ENCODE results near the gene TCN2. TPM values are rescaled to one million over a fixed set of nuclear protein-coding genes. Genes with fewer than 3 reads are reported as not detected.
"Not testable (repeated sequence)": the region's sequence is repeated elsewhere in the genome, so short reads cannot be mapped to it uniquely, and the experiment has no call there.

Gene TCN2
- total RNA-seq, 1 experiment from 2014 or later: 11.5 TPM

- peak within 1 kb of the TSS; percentile 37 for H2AFZ ChIP-seq
- H3K27me3 ChIP-seq (ENCODE audit: insufficient read depth, low read depth): no peaks in the 10 kb centered on the region
- H3K4me2 ChIP-seq: peak within 1 kb of the TSS; percentile 96
- H3K9me2 ChIP-seq (ENCODE audit: insufficient read depth): no peaks in the 10 kb centered on the region
- H3K4me3 ChIP-seq: peak within 1 kb of the TSS; percentile 92
- peaks cover 27% of the 10 kb centered on the region for H3K36me3 ChIP-seq (ENCODE audit: low read depth)
- intact Hi-C loops (cut with micrococcal nuclease; ENCODE audit: unreplicated experiment): no loop called here
- peak; percentile 92 to 96 for DNase-seq
- peaks cover 31% of the 10 kb centered on the region for H3K79me2 ChIP-seq (ENCODE audit: low read depth)
- peaks cover 13% of the 10 kb centered on the region for H3K4me1 ChIP-seq (replicated peaks; ENCODE audit: insufficient read depth)
- H3F3A ChIP-seq (ENCODE audit: insufficient read depth, low read depth): peaks cover 16% of the 10 kb centered on the region; the same call in 1 of the 2 replicates
- H4K20me1 ChIP-seq (ENCODE audit: insufficient read depth): peaks cover 19% of the 10 kb centered on the region
- H3K9me3 ChIP-seq (ENCODE audit: insufficient read depth, low read depth): no peaks in the 10 kb centered on the region
- no TSS peak for BruUV-seq (replicated peaks)
- ChIA-PET CTCF (interaction anchor here (0.7 to 1.0 kb wide), 3 partner anchors 10 to 119 kb away, joined by 3 to 5 read pairs (median 4); no protein-coding TSS in a partner anchor), POLR2A (ENCODE audit: unreplicated experiment) (interaction anchor here (0.6 to 1.0 kb wide), 3 partner anchors 168 to 516 kb away, joined by 3 to 6 read pairs (median 5); no protein-coding TSS in a partner anchor)
- peak within 1 kb of the TSS; percentile 37 for H3K27ac ChIP-seq
- TF ChIP-seq EZH2 (IDR thresholded peaks at IDR 0.05; ENCODE audit: low read depth): no peak
Observed at GRCh38 chr22:30591588-30592359, 15.2 kb upstream of the TCN2 start, which contains the start of gene PES1. TSS of gene PES1 (minus strand) at chr22:30591910. CDS start at chr22:30591833, 77 bp downstream.

GRCh38 chr22:30592360-30592713, 14.6 kb upstream of the TCN2 start:
- CTCF ChIA-PET: interaction anchor here (0.7 to 1.0 kb wide), 3 partner anchors 10 to 306 kb away, joined by 3 to 8 read pairs (median 5); no protein-coding TSS in a partner anchor
- not testable (repeated sequence) for H2AFZ ChIP-seq; BruUV-seq (replicated peaks)

GRCh38 chr22:30596199-30596598, 10.8 kb upstream of the TCN2 start:
- H2AFZ ChIP-seq: no peak overlapping the region
- H3K9me3 ChIP-seq (ENCODE audit: insufficient read depth, low read depth): no peaks in the 10 kb centered on the region
- H3K4me2 ChIP-seq: no peak overlapping the region
- TF ChIP-seq EZH2 (IDR thresholded peaks at IDR 0.05; ENCODE audit: low read depth) (no peak), CTCF (conservative IDR thresholded peaks at IDR 0.05) (no peak)
- no peak overlapping the region for H3K4me3 ChIP-seq
- no peaks in the 10 kb centered on the region for H3K36me3 ChIP-seq (ENCODE audit: low read depth)
- H3K27ac ChIP-seq: no peak overlapping the region
- no peaks in the 10 kb centered on the region for H3K27me3 ChIP-seq (ENCODE audit: insufficient read depth, low read depth)
- ChIA-PET CTCF (no interaction called here), POLR2A (ENCODE audit: unreplicated experiment) (no interaction called here)
- BruUV-seq (replicated peaks): no TSS peak
- H3K79me2 ChIP-seq (ENCODE audit: low read depth): peaks cover 5% of the 10 kb centered on the region
- no peak for DNase-seq
- peaks cover 7% of the 10 kb centered on the region; the same call in 1 of the 2 replicates for H3F3A ChIP-seq (ENCODE audit: insufficient read depth, low read depth)
- H4K20me1 ChIP-seq (ENCODE audit: insufficient read depth): no peaks in the 10 kb centered on the region
- no peaks in the 10 kb centered on the region for H3K9me2 ChIP-seq (ENCODE audit: insufficient read depth)
- intact Hi-C loops (cut with micrococcal nuclease; ENCODE audit: unreplicated experiment): no loop called here
- no peaks in the 10 kb centered on the region for H3K4me1 ChIP-seq (replicated peaks; ENCODE audit: insufficient read depth)

More at GRCh38 chr22:30592360-30592713, 14.6 kb upstream of the TCN2 start:
- Histone ChIP-seq H3K4me2 (peak overlapping the region; percentile 96), H3K36me3 (ENCODE audit: low read depth) (peaks cover 21% of the 10 kb centered on the region), H3F3A (ENCODE audit: insufficient read depth, low read depth) (peaks cover 14% of the 10 kb centered on the region; the same call in 1 of the 2 replicates), H3K79me2 (ENCODE audit: low read depth) (peaks cover 31% of the 10 kb centered on the region), H3K4me1 (replicated peaks; ENCODE audit: insufficient read depth) (peaks cover 13% of the 10 kb centered on the region), H4K20me1 (ENCODE audit: insufficient read depth) (peaks cover 17% of the 10 kb centered on the region)
- H3K9me2 ChIP-seq (ENCODE audit: insufficient read depth); intact Hi-C loops (cut with micrococcal nuclease; ENCODE audit: unreplicated experiment); DNase-seq; H3K27ac ChIP-seq; H3K27me3 ChIP-seq (ENCODE audit: insufficient read depth, low read depth); H3K4me3 ChIP-seq; H3K9me3 ChIP-seq (ENCODE audit: insufficient read depth, low read depth): not testable (repeated sequence)
- POLR2A ChIA-PET (ENCODE audit: unreplicated experiment): interaction anchor here (0.6 to 1.0 kb wide), 2 partner anchors 168 to 281 kb away, joined by 3 to 6 read pairs; no protein-coding TSS in a partner anchor

- no peaks in the 10 kb centered on the region for H3K9me3 ChIP-seq (ENCODE audit: insufficient read depth, low read depth)
- CTCF ChIA-PET: no interaction called here
- no peak for DNase-seq
- H2AFZ ChIP-seq: no peak overlapping the region
- H3K36me3 ChIP-seq (ENCODE audit: low read depth): no peaks in the 10 kb centered on the region
- no peaks in the 10 kb centered on the region for H3K79me2 ChIP-seq (ENCODE audit: low read depth)
- POLR2A ChIA-PET (ENCODE audit: unreplicated experiment): no interaction called here
- H3K4me1 ChIP-seq (replicated peaks; ENCODE audit: insufficient read depth): no peaks in the 10 kb centered on the region
- H4K20me1 ChIP-seq (ENCODE audit: insufficient read depth): no peaks in the 10 kb centered on the region
- H3K9me2 ChIP-seq (ENCODE audit: insufficient read depth): no peaks in the 10 kb centered on the region
- no TSS peak for BruUV-seq (replicated peaks)
- no peak for TF ChIP-seq EZH2 (IDR thresholded peaks at IDR 0.05; ENCODE audit: low read depth)
- no peak overlapping the region for H3K4me2 ChIP-seq
- no peak overlapping the region for H3K27ac ChIP-seq
- intact Hi-C loops (cut with micrococcal nuclease; ENCODE audit: unreplicated experiment): no loop called here
- H3K27me3 ChIP-seq (ENCODE audit: insufficient read depth, low read depth): no peaks in the 10 kb centered on the region
- H3K4me3 ChIP-seq: no peak overlapping the region
- peaks cover 7% of the 10 kb centered on the region; the same call in 1 of the 2 replicates for H3F3A ChIP-seq (ENCODE audit: insufficient read depth, low read depth)
Observed at GRCh38 chr22:30596886-30597285, 10.1 kb upstream of the TCN2 start.
